ENCODE measurements around the gene ZC3H7B. TPM values are rescaled to one million over a fixed set of nuclear protein-coding genes. Genes with fewer than 3 reads are reported as not detected.

ZC3H7B gene
- total RNA-seq, 1 donor from 2014 or later = 66.7 TPM

- H3K27me3 ChIP-seq (ENCODE audit: insufficient read depth, low read length) = no peaks in the 10 kb centered on the region
- H3K27ac Mint-ChIP-seq (ENCODE audit: unreplicated experiment) = no peak overlapping the region
- H3K9ac ChIP-seq (ENCODE audit: low read length) = no peak overlapping the region
- no peaks in the 10 kb centered on the region for H3K36me3 Mint-ChIP-seq (ENCODE audit: low read depth, unreplicated experiment)
- H3K36me3 ChIP-seq (ENCODE audit: insufficient read depth, low read length) = no peaks in the 10 kb centered on the region
- DNase-seq (ENCODE audit: low read depth) (no peak), FAIRE-seq (no peak)
- H3K27me3 Mint-ChIP-seq (ENCODE audit: low read depth, unreplicated experiment) = peaks cover 39% of the 10 kb centered on the region
- H3K4me3 ChIP-seq (ENCODE audit: insufficient read depth, low read depth, low read length) = no peak overlapping the region
- H3K27ac ChIP-seq (ENCODE audit: low read depth, low read length) = no peak overlapping the region
- no peak for TF ChIP-seq CTCF (IDR thresholded peaks at IDR 0.05; ENCODE audit: insufficient read depth, low read depth, low read length)
- no peak for TF ChIP-seq EZH2 (IDR thresholded peaks at IDR 0.05; ENCODE audit: insufficient read depth, low read length)
- no peaks in the 10 kb centered on the region for H3K9me3 ChIP-seq (ENCODE audit: insufficient read depth, low read depth, low read length)
- no peak overlapping the region for H2AFZ ChIP-seq (ENCODE audit: low read depth, low read length)
- no peaks in the 10 kb centered on the region for H3K79me2 ChIP-seq (ENCODE audit: insufficient read depth, low read length)
- peaks cover 1% of the 10 kb centered on the region for H3K9me3 Mint-ChIP-seq (ENCODE audit: unreplicated experiment)
- H3K4me1 ChIP-seq (ENCODE audit: insufficient read depth, low read length) = peaks cover 14% of the 10 kb centered on the region
- no peak overlapping the region for H3K4me3 Mint-ChIP-seq (ENCODE audit: unreplicated experiment)
- H4K20me1 ChIP-seq (ENCODE audit: insufficient read depth, low read length) = no peaks in the 10 kb centered on the region
- H3K4me1 Mint-ChIP-seq (ENCODE audit: low read depth, unreplicated experiment) = no peaks in the 10 kb centered on the region
- H3K4me2 ChIP-seq (ENCODE audit: low read length) = no peak overlapping the region
Measured at GRCh38 chr22:41369424-41369745, 68.1 kb downstream of the ZC3H7B start.

GRCh38 chr22:41369837-41370236, 68.5 kb downstream of the ZC3H7B start:
- Mint-ChIP-seq H3K4me3 (ENCODE audit: unreplicated experiment) (no peak overlapping the region), H3K36me3 (ENCODE audit: low read depth, unreplicated experiment) (no peaks in the 10 kb centered on the region), H3K27ac (ENCODE audit: unreplicated experiment) (no peak overlapping the region), H3K9me3 (ENCODE audit: unreplicated experiment) (peaks cover 1% of the 10 kb centered on the region), H3K27me3 (ENCODE audit: low read depth, unreplicated experiment) (peaks cover 42% of the 10 kb centered on the region), H3K4me1 (ENCODE audit: low read depth, unreplicated experiment) (no peaks in the 10 kb centered on the region)
- Histone ChIP-seq H3K4me1 (ENCODE audit: insufficient read depth, low read length) (peaks cover 14% of the 10 kb centered on the region), H2AFZ (ENCODE audit: low read depth, low read length) (no peak overlapping the region), H3K27me3 (ENCODE audit: insufficient read depth, low read length) (no peaks in the 10 kb centered on the region), H4K20me1 (ENCODE audit: insufficient read depth, low read length) (no peaks in the 10 kb centered on the region), H3K9ac (ENCODE audit: low read length) (no peak overlapping the region), H3K4me3 (ENCODE audit: insufficient read depth, low read depth, low read length) (no peak overlapping the region), H3K9me3 (ENCODE audit: insufficient read depth, low read depth, low read length) (no peaks in the 10 kb centered on the region), H3K79me2 (ENCODE audit: insufficient read depth, low read length) (no peaks in the 10 kb centered on the region), H3K27ac (ENCODE audit: low read depth, low read length) (no peak overlapping the region), H3K36me3 (ENCODE audit: insufficient read depth, low read length) (no peaks in the 10 kb centered on the region), H3K4me2 (ENCODE audit: low read length) (no peak overlapping the region)
- DNase-seq (ENCODE audit: low read depth) (no peak), FAIRE-seq (no peak)
- TF ChIP-seq EZH2 (IDR thresholded peaks at IDR 0.05; ENCODE audit: insufficient read depth, low read length) (no peak), CTCF (IDR thresholded peaks at IDR 0.05; ENCODE audit: insufficient read depth, low read depth, low read length) (no peak)

- Histone ChIP-seq H3K27ac (ENCODE audit: low read depth, low read length) (no peak overlapping the region), H3K36me3 (ENCODE audit: insufficient read depth, low read length) (no peaks in the 10 kb centered on the region), H3K9ac (ENCODE audit: low read length) (no peak overlapping the region), H3K4me2 (ENCODE audit: low read length) (no peak overlapping the region), H3K4me1 (ENCODE audit: insufficient read depth, low read length) (peaks cover 15% of the 10 kb centered on the region), H3K9me3 (ENCODE audit: insufficient read depth, low read depth, low read length) (no peaks in the 10 kb centered on the region), H3K27me3 (ENCODE audit: insufficient read depth, low read length) (peaks cover 3% of the 10 kb centered on the region), H2AFZ (ENCODE audit: low read depth, low read length) (no peak overlapping the region), H3K79me2 (ENCODE audit: insufficient read depth, low read length) (peaks cover 3% of the 10 kb centered on the region), H3K4me3 (ENCODE audit: insufficient read depth, low read depth, low read length) (no peak overlapping the region), H4K20me1 (ENCODE audit: insufficient read depth, low read length) (peaks cover 1% of the 10 kb centered on the region)
- H3K27ac Mint-ChIP-seq (ENCODE audit: unreplicated experiment) = no peak overlapping the region
- H3K36me3 Mint-ChIP-seq (ENCODE audit: low read depth, unreplicated experiment) = no peaks in the 10 kb centered on the region
- TF ChIP-seq CTCF (IDR thresholded peaks at IDR 0.05; ENCODE audit: insufficient read depth, low read depth, low read length) (no peak), EZH2 (IDR thresholded peaks at IDR 0.05; ENCODE audit: insufficient read depth, low read length) (no peak)
- H3K4me1 Mint-ChIP-seq (ENCODE audit: low read depth, unreplicated experiment) = peaks cover 7% of the 10 kb centered on the region
- peaks cover 10% of the 10 kb centered on the region for H3K27me3 Mint-ChIP-seq (ENCODE audit: low read depth, unreplicated experiment)
- FAIRE-seq (no peak), DNase-seq (ENCODE audit: low read depth) (no peak)
- H3K4me3 Mint-ChIP-seq (ENCODE audit: unreplicated experiment) = no peak overlapping the region
- H3K9me3 Mint-ChIP-seq (ENCODE audit: unreplicated experiment) = no peaks in the 10 kb centered on the region
Measured at GRCh38 chr22:41377846-41378245, 76.5 kb downstream of the ZC3H7B start.
